ENCODE data around the gene ALG5. TPM values are rescaled to one million over a fixed set of nuclear protein-coding genes. Genes with fewer than 3 reads are reported as not detected.

ALG5 gene
- polyA plus RNA-seq, 2 of the 4 experiments (the other 2 are of a cell fraction), result 34.4 to 69.0 TPM

DNA sequence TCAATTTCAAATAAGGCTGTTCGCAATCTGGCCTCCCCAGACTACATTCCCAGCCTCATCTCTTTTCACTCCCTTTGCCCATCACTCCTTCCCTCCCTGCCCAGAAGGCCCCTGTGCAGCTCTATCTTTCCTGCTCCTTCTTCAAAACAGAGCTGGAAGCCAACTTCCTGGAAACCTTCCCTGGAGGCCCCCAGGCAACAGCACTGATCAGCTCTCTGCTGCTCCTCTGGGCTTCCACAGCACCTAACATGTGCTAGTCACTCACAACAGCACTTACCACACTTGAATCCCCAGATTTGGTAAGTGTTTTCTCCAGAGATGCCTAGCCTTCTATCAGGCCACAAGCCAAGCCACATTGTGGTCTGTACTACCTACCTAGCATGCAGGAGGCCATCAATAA is 88.6 kb downstream of the ALG5 start:
- WGBS (ENCODE audit: missing lambda C conversion rate), result 94% methylated on average over 1 of the region's 1 CpG
- Histone ChIP-seq H3K9me3 (no peaks in the 10 kb centered on the region), H3K4me3 (no peak overlapping the region), H3K4me2 (no peak overlapping the region), H3K27ac (no peak overlapping the region), H3K4me1 (no peaks in the 10 kb centered on the region)
- ChIA-PET POLR2A (no interaction called here), CTCF (no interaction called here)
- TF ChIP-seq EHMT2 (IDR thresholded peaks at IDR 0.05; ENCODE audit: low read depth) (no peak), ZNF302 (CRISPR knock-in tag; IDR thresholded peaks at IDR 0.05) (no peak), GATA3 (IDR thresholded peaks at IDR 0.05; ENCODE audit: borderline replicate concordance) (no peak)
- DNase-seq (ENCODE audit: low read depth in 1 of 2, low spot score in 1 of 2) (no peak), FAIRE-seq (no peak), ATAC-seq (no peak)

DNA sequence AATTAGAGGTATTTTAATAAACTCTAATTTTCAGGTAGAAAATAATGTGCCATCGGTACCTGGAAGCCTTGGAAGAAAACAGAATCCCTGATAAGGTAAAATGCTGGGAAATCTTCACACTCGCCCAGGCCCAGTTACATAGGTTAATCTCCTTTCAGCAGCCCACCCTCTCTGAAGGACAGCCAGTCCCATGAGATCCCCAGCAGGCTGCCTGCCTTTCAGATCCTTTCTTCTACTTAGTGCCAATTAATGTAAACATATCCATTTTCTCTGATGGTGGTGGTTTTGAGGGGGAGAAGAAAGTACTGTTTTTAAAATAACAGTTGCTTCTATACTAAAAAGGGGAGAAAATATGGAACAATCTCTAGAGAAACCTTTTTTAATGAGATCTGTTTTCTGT is 91.3 kb downstream of the ALG5 start:
- no peaks in the 10 kb centered on the region for H3K4me1 ChIP-seq
- no peak for FAIRE-seq
- CTCF ChIA-PET, result no interaction called here
- 38% methylated on average over 2 of the region's 2 CpGs for WGBS (ENCODE audit: missing lambda C conversion rate)
- H3K27ac ChIP-seq, result no peak overlapping the region
- H3K4me3 ChIP-seq, result no peak overlapping the region
- no peak for ATAC-seq
- DNase-seq (ENCODE audit: low read depth in 1 of 2, low spot score in 1 of 2), result no peak
- TF ChIP-seq KDM1A (IDR thresholded peaks at IDR 0.05; ENCODE audit: low read depth) (no peak), CBX2 (IDR thresholded peaks at IDR 0.05; ENCODE audit: borderline replicate concordance, low read depth) (no peak), RFX5 (IDR thresholded peaks at IDR 0.05) (no peak), MYC (IDR thresholded peaks at IDR 0.05; ENCODE audit: borderline replicate concordance, low read length) (no peak)
- TF ChIP-seq, protein P1, sequence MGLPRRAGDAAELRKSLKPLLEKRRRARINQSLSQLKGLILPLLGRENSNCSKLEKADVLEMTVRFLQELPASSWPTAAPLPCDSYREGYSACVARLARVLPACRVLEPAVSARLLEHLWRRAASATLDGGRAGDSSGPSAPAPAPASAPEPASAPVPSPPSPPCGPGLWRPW (IDR thresholded peaks at IDR 0.05), result no peak
- H3K4me2 ChIP-seq, result no peak overlapping the region
- no peaks in the 10 kb centered on the region for H3K9me3 ChIP-seq
- POLR2A ChIA-PET, result no interaction called here

DNA sequence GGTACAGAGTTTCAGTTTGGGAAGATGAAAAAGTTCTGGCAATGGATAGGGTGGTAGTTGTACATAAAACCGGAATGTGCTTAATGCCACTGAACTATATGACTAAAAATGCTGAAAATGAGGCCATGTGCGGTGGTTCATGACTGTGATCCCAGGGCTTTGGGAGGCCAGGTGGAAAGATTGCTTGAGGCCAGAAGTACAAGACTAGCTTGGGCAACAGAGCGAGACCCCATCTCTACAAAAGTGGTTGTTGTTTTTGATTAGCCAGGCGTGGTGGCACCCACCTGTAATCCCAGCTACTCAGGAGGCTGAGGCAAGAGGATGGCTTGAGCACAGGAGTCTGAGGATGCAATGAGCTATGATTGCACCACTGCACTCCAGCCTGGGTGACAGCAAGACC is 91.9 kb downstream of the ALG5 start:
- 74% methylated on average over 4 of the region's 4 CpGs for WGBS (ENCODE audit: missing lambda C conversion rate)
- H3K4me2 ChIP-seq, result no peak overlapping the region
- FAIRE-seq, result no peak
- H3K9me3 ChIP-seq, result no peaks in the 10 kb centered on the region
- no peaks in the 10 kb centered on the region for H3K4me1 ChIP-seq
- H3K27ac ChIP-seq, result no peak overlapping the region
- ChIA-PET POLR2A (no interaction called here), CTCF (no interaction called here)
- no peak overlapping the region for H3K4me3 ChIP-seq
- TF ChIP-seq GATA3 (IDR thresholded peaks at IDR 0.05; ENCODE audit: borderline replicate concordance) (no peak), RARB (CRISPR knock-in tag; IDR thresholded peaks at IDR 0.05) (no peak), NR3C1 (IDR thresholded peaks at IDR 0.05) (no peak), ZSCAN20 (CRISPR knock-in tag; IDR thresholded peaks at IDR 0.05) (no peak), SMC3 (IDR thresholded peaks at IDR 0.05) (no peak), HEYL (CRISPR knock-in tag; IDR thresholded peaks at IDR 0.05) (no peak), CHD2 (IDR thresholded peaks at IDR 0.05; ENCODE audit: low read length, partially characterized antibody) (no peak), CBX8 (IDR thresholded peaks at IDR 0.05) (no peak), RAD21 (conservative IDR thresholded peaks at IDR 0.05 in 1 of 2, IDR thresholded peaks at IDR 0.05 in 1 of 2) (no peak), KDM5A (IDR thresholded peaks at IDR 0.05) (no peak)
- TF ChIP-seq, protein P2, sequence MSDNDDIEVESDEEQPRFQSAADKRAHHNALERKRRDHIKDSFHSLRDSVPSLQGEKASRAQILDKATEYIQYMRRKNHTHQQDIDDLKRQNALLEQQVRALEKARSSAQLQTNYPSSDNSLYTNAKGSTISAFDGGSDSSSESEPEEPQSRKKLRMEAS (IDR thresholded peaks at IDR 0.05), result no peak
- TF ChIP-seq, protein P3, sequence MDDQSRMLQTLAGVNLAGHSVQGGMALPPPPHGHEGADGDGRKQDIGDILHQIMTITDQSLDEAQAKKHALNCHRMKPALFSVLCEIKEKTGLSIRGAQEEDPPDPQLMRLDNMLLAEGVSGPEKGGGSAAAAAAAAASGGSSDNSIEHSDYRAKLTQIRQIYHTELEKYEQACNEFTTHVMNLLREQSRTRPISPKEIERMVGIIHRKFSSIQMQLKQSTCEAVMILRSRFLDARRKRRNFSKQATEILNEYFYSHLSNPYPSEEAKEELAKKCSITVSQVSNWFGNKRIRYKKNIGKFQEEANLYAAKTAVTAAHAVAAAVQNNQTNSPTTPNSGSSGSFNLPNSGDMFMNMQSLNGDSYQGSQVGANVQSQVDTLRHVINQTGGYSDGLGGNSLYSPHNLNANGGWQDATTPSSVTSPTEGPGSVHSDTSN (IDR thresholded peaks at IDR 0.05), result no peak
- TF ChIP-seq, protein P4, sequence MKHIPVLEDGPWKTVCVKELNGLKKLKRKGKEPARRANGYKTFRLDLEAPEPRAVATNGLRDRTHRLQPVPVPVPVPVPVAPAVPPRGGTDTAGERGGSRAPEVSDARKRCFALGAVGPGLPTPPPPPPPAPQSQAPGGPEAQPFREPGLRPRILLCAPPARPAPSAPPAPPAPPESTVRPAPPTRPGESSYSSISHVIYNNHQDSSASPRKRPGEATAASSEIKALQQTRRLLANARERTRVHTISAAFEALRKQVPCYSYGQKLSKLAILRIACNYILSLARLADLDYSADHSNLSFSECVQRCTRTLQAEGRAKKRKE (CRISPR knock-in tag; IDR thresholded peaks at IDR 0.05; ENCODE audit: low read depth), result no peak
- TF ChIP-seq, protein P1 (IDR thresholded peaks at IDR 0.05), result no peak
- TF ChIP-seq, protein P5, sequence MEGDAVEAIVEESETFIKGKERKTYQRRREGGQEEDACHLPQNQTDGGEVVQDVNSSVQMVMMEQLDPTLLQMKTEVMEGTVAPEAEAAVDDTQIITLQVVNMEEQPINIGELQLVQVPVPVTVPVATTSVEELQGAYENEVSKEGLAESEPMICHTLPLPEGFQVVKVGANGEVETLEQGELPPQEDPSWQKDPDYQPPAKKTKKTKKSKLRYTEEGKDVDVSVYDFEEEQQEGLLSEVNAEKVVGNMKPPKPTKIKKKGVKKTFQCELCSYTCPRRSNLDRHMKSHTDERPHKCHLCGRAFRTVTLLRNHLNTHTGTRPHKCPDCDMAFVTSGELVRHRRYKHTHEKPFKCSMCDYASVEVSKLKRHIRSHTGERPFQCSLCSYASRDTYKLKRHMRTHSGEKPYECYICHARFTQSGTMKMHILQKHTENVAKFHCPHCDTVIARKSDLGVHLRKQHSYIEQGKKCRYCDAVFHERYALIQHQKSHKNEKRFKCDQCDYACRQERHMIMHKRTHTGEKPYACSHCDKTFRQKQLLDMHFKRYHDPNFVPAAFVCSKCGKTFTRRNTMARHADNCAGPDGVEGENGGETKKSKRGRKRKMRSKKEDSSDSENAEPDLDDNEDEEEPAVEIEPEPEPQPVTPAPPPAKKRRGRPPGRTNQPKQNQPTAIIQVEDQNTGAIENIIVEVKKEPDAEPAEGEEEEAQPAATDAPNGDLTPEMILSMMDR (IDR thresholded peaks at IDR 0.05), result no peak
- DNase-seq (ENCODE audit: low read depth in 1 of 2, low spot score in 1 of 2), result no peak
- no peak for ATAC-seq

All from A549 (cell line).